Psoas muscle (tissue), 8 donors: ENCODE measurements around the gene TERB2. TPM values are rescaled to one million over a fixed set of nuclear protein-coding genes. Genes with fewer than 3 reads are reported as not detected.
A peak's percentile ranks its signal among the peaks of the same experiment; 100 is the strongest.
"Not testable (repeated sequence)": the region's sequence is repeated elsewhere in the genome, so short reads cannot be mapped to it uniquely, and the experiment has no call there.

Experiments
- ATAC-seq, 4 donors: fragments of 200-7000 bp; cut with Tn5 transposase; one replicate each; pipeline ENCODE4 v1.9.1; 2020; ENCODE audit warnings: moderate library complexity in 3 of 4, mild to moderate bottlenecking in 2 of 4
- DNase-seq, 2 donors: peaks; one replicate each; pipeline ENCODE4 v3.0.0-alpha.2; 2020
- H3K27ac ChIP-seq: fragments of 200-600 bp; one replicate; pipeline ENCODE4 v1.8.0; 2022
- H3K27me3 ChIP-seq, 3 donors: fragments of 200-600 bp in 1 of 3; one replicate each; pipeline versions ENCODE4 v1.6.1 to v1.8.0; 2013 to 2022; ENCODE audit warnings: low read length in 2 of 3, mild to moderate bottlenecking in 2 of 3, moderate library complexity in 1 of 3; ENCODE audit not compliant: insufficient read depth in 3 of 3
- H3K36me3 ChIP-seq, 2 donors: fragments of 200-600 bp in 1 of 2; one replicate each; pipeline versions ENCODE4 v1.6.1 to v1.8.0; 2013 to 2022; ENCODE audit warnings: low read depth in 1 of 2, mild to moderate bottlenecking in 1 of 2, moderate library complexity in 1 of 2; ENCODE audit not compliant: insufficient read depth in 1 of 2
- H3K4me1 ChIP-seq: fragments of 200-600 bp; one replicate; pipeline ENCODE4 v1.8.0; 2022
- H3K4me3 ChIP-seq: fragments of 200-600 bp; one replicate; pipeline ENCODE4 v1.8.0; 2022; ENCODE audit warnings: mild to moderate bottlenecking
- H3K9me3 ChIP-seq: fragments of 200-600 bp; one replicate; pipeline ENCODE4 v1.8.0; 2022
- WGBS, 3 donors: extraction: QIAGEN DNeasy Blood & Tissue Kit; methylation state at CpG; one replicate each; pipeline versions ENCODE4 v1.1.6 to v1.1.7; 2013; 5-methylcytosine and 5-hydroxymethylcytosine counted together
- intact Hi-C, 2 donors: fragments of 100-400 bp; cut with DNase I; formaldehyde crosslinking; loops; one replicate each; pipeline versions ENCODE4 v1.11.0 to v1.14.2; 2022
- polyA plus RNA-seq, 3 donors: library from polyadenylated mRNA; stranded (reverse); fragments of 200-250 nt; gene quantifications; one replicate each; pipeline ENCODE4 v1.2.3, GENCODE V29; 2013
- total RNA-seq, 4 donors: library from RNA; stranded (reverse); fragmentation: NEBNext Ultra II Directional in 2 of 4; extraction: Animal tissue kit (Norgen Biotek cat#: 25700) in 2 of 4; gene quantifications; one replicate each; pipeline versions ENCODE4 v1.2.1 to v1.2.4, GENCODE V29; 2021 to 2023
- TF ChIP-seq, protein P1 (sequence below): fragments of 200-600 bp; IDR thresholded peaks from one replicate; pipeline ENCODE4 v1.8.0; 2022; ENCODE audit warnings: antibody characterized with exemption
- donor health status: healthy with polysubstance abuse.
- donor health status: DM: no; HTN: no; CAD: no; lungs with moderate emphysema.
- donor health status: Bipolar disorder and iron deficiency.
- donor health status: healthy.
- donor health status: DM: yes; HTN: yes; CAD: no.
- donor health status: DM: no; HTN: no; CAD: no.
- donor health status: DM: no; HTN: no; CAD: no.
- donor health status: DM: yes; HTN: yes; CAD: no.

The TERB2 gene
- total and polyA plus RNA-seq, 7 donors: not detected

DNA sequence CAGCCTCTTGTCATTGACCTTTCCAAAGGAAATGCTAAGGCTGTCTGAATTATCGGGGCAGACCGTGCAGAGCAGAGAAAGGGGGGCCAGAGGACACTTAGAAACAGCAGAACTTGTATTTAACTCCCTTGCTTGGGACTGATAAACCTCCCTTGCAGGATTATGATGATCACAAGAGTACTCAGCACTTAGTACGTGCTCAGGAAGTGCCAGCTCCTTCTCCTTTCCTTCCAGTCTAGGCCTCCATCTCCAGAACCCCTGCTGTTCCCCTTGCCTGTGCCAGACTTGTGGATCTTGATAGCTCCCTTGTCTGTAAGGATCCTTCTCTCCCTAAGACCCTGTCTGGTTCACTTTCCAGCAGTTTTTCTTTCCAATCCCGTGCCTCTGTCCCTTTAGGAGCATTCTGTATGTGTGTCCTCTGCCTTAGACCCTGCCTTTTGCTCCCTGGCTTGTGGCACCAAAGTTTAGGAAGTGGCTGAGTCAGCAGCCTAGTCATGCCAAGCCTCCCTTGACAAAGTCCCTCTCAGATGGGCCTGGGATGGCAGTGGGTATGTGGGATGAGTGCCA is 67.3 kb downstream of the TERB2 start:
- Histone ChIP-seq H3K4me1 (peaks cover 3% of the 10 kb centered on the region), H3K27me3 (no peaks in the 10 kb centered on the region), H3K27ac (peak overlapping the region; percentile 48), H3K4me3 (peak overlapping the region; percentile 73), H3K9me3 (no peaks in the 10 kb centered on the region), H3K36me3 (no peaks in the 10 kb centered on the region)
- 12 to 21% (median 14%) methylated on average over 4 of the region's 4 CpGs for WGBS, 3 donors
- TF ChIP-seq, protein P1, sequence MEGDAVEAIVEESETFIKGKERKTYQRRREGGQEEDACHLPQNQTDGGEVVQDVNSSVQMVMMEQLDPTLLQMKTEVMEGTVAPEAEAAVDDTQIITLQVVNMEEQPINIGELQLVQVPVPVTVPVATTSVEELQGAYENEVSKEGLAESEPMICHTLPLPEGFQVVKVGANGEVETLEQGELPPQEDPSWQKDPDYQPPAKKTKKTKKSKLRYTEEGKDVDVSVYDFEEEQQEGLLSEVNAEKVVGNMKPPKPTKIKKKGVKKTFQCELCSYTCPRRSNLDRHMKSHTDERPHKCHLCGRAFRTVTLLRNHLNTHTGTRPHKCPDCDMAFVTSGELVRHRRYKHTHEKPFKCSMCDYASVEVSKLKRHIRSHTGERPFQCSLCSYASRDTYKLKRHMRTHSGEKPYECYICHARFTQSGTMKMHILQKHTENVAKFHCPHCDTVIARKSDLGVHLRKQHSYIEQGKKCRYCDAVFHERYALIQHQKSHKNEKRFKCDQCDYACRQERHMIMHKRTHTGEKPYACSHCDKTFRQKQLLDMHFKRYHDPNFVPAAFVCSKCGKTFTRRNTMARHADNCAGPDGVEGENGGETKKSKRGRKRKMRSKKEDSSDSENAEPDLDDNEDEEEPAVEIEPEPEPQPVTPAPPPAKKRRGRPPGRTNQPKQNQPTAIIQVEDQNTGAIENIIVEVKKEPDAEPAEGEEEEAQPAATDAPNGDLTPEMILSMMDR: no peak
- ATAC-seq: peak in 2 of 4 donors; percentile 6 to 11
- DNase-seq: no peak
- intact Hi-C loops: no loop called here

DNA sequence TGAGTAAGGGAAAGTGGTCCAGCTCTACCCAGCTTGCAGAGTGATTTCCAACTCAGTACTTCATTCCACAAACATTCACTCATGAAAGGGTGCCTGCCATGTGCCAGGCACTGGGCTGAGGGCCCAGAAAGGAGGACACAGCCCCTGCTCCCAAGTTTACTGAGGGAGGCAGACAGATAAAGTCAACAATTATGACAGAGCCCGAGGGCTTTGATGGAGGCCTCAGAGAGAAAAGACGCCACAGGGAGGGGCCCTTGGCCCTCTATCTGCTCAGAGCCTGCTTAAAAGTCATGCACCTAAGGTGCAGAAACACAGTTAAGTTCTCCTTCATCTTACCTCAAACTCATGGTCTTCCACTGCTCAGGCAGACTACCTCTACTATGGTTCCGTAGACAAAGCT is 68.2 kb downstream of the TERB2 start:
- H3K27ac ChIP-seq, H3K36me3 ChIP-seq, ATAC-seq, DNase-seq, H3K27me3 ChIP-seq, H3K4me1 ChIP-seq, intact Hi-C loops, H3K4me3 ChIP-seq, H3K9me3 ChIP-seq: not testable (repeated sequence)
- 72 to 74% (median 74%) methylated on average over 3 of the region's 3 CpGs for WGBS, 3 donors

DNA sequence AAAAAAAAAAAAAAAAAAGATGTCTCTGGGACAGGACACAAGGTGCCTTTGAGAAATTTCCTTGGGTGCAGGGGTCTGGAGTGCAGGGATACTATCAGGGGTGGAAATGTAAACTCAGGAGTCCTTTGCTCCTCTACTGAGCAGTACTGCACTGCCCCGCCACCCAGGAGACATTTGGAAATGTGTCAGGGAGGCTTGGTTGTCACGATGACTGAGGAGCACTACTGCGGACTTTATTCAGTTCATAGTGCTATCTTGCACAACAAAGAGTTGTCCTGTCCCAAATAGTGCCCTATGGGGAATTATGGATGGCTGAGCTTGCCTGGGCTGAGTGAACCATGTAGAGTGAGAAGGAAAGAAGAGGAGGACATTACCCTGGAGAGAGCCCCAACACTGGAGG is 69.1 kb downstream of the TERB2 start:
- ATAC-seq, intact Hi-C loops, H3K4me3 ChIP-seq, H3K27ac ChIP-seq, H3K27me3 ChIP-seq, H3K9me3 ChIP-seq, DNase-seq, H3K4me1 ChIP-seq, H3K36me3 ChIP-seq: not testable (repeated sequence)
- WGBS, 3 donors: 90 to 94% (median 94%) methylated on average over 3 of the region's 3 CpGs

DNA sequence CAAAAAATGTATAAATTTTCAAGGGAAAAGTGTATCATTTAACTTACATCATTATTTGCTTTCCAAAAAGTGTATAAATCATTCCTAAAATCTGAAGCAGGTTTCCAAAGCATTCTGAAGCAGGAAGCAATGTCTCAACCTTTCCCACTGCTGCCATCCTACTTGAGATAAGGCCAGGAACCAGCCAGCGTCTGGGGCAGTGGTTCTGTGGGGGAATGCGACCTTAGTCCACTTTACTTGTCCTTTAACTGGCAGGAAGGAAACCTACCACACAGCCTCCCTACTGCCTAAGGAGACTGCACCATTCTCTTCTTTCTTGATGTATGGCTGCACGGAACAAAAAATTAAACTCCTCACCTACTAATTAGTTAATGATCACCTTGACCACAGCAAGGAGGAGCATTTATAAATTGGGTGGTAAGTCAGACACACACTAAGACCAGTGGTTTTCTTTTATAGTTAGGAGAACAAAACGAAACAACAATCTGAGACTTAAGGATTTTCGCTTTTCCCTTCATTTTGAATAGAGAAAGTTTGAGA is 70.2 kb downstream of the TERB2 start:
- H3K9me3 ChIP-seq: no peaks in the 10 kb centered on the region
- WGBS, 3 donors: 78 to 81% (median 80%) methylated on average over 5 of the region's 5 CpGs
- intact Hi-C loops: no loop called here
- H3K4me1 ChIP-seq: peaks cover 3% of the 10 kb centered on the region
- TF ChIP-seq, protein P1: no peak
- ATAC-seq: no peak
- H3K4me3 ChIP-seq: no peak overlapping the region
- H3K27ac ChIP-seq: no peak overlapping the region
- H3K36me3 ChIP-seq: no peaks in the 10 kb centered on the region
- DNase-seq: no peak
- H3K27me3 ChIP-seq: no peaks in the 10 kb centered on the region

DNA sequence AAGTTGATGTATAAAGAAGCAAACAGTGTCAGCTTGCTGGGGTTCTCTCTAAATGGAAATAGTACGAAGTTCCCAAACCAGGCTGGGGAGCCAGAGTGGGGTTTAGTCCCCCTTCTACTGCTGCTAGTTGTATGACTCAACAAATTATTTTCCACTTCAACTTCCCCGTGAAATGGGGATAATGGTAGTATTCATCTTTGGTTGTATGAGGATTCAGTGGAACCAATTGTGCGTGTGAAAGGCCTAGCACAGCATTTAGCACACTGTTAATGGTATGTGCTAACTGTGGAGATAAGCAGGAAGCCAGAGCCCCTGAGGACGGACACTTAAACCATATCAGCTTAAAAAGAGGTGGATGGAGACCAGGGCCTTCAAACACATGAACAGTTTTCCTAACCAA is 70.7 kb downstream of the TERB2 start:
- WGBS, 3 donors: 65 to 77% (median 73%) methylated on average over 4 of the region's 4 CpGs
- TF ChIP-seq, protein P1: no peak

More for the DNA sequence above, 70.7 kb downstream of the TERB2 start:
- no peak for DNase-seq
- Histone ChIP-seq H3K36me3 (no peaks in the 10 kb centered on the region), H3K27me3 (no peaks in the 10 kb centered on the region), H3K4me1 (peaks cover 2% of the 10 kb centered on the region), H3K9me3 (no peaks in the 10 kb centered on the region), H3K27ac (no peak overlapping the region), H3K4me3 (no peak overlapping the region)
- intact Hi-C loops: no loop called here
- ATAC-seq: no peak

Other genes starting within 250 kb of the TERB2 start
- under 1 TPM in 2 of 4 donors, not detected in 2; 0.74 to 0.88 TPM for gene PATL2, start 245.4 kb upstream of the TERB2 start, total RNA-seq
- under 1 TPM; 0.03 to 0.23 (median 0.16) TPM for gene PATL2, start 245.4 kb upstream of the TERB2 start, polyA plus RNA-seq
- 100 to 1,000 TPM; 400 to 577 (median 512) TPM for gene B2M, start 245.2 kb upstream of the TERB2 start, total RNA-seq
- gene B2M, start 245.2 kb upstream of the TERB2 start, polyA plus RNA-seq: 100 to 1,000 TPM; 687 to 891 (median 729) TPM
- 10 to 100 TPM; 24.1 to 39.0 (median 32.1) TPM for gene TRIM69, start 220.2 kb upstream of the TERB2 start, total RNA-seq
- 10 to 100 TPM; 22.3 to 36.7 (median 25.9) TPM for gene TRIM69, start 220.2 kb upstream of the TERB2 start, polyA plus RNA-seq
- gene SORD, start 66.5 kb downstream of the TERB2 start, total RNA-seq: 1 to 10 TPM; 3.5 to 7.7 (median 5.7) TPM
- 1 to 10 TPM; 2.7 to 8.9 (median 2.7) TPM for gene SORD, start 66.5 kb downstream of the TERB2 start, polyA plus RNA-seq
- gene DUOX2, start 157.5 kb downstream of the TERB2 start, total RNA-seq: under 1 TPM in 2 of 4 donors, not detected in 2; 0.04 to 0.73 TPM
- under 1 TPM; 0.01 to 0.06 (median 0.01) TPM for gene DUOX2, start 157.5 kb downstream of the TERB2 start, polyA plus RNA-seq
- not detected for gene DUOXA2, start 157.6 kb downstream of the TERB2 start, total RNA-seq
- gene DUOXA2, start 157.6 kb downstream of the TERB2 start, polyA plus RNA-seq: under 1 TPM in 1 of 3 donors, not detected in 2; 0.11 TPM
- gene DUOXA1, start 173.2 kb downstream of the TERB2 start, total RNA-seq: under 1 TPM in 2 of 4 donors, not detected in 2; 0.44 to 0.56 TPM
- under 1 TPM in 2 of 3 donors, not detected in 1; 0.04 to 0.05 TPM for gene DUOXA1, start 173.2 kb downstream of the TERB2 start, polyA plus RNA-seq
- under 1 TPM; 0.46 to 0.94 (median 0.59) TPM for gene DUOX1, start 173.3 kb downstream of the TERB2 start, total RNA-seq
- under 1 TPM; 0.03 to 0.18 (median 0.17) TPM for gene DUOX1, start 173.3 kb downstream of the TERB2 start, polyA plus RNA-seq
- 1 to 10 TPM; 1.4 to 4.0 (median 2.1) TPM for gene SHF, start 231.3 kb downstream of the TERB2 start, total RNA-seq
- 1 to 10 TPM in 2 of 3 donors, under 1 TPM in 1; 0.73 to 2.0 (median 1.7) TPM for gene SHF, start 231.3 kb downstream of the TERB2 start, polyA plus RNA-seq